GM21390 (cell line): Measurements from ENCODE around the gene BTBD16.

Experiments
- ATAC-seq: cut with Tn5 transposase; IDR thresholded peaks from one replicate; pipeline ENCODE4 v1.9.1; 2021; ENCODE audit not compliant: unreplicated experiment

Gene BTBD16

GRCh38 chr10:122271076-122271475, at the start of gene BTBD16:
TSS of gene BTBD16 (plus strand) at chr10:122271296. CDS start at chr10:122275082, 3,786 bp downstream.
- no peak for ATAC-seq

GRCh38 chr10:122221958-122222357, 49.1 kb upstream of the BTBD16 start:
- ATAC-seq, result no peak

- no peak for ATAC-seq
Measured at GRCh38 chr10:122222638-122223037, 48.5 kb upstream of the BTBD16 start.

DNA sequence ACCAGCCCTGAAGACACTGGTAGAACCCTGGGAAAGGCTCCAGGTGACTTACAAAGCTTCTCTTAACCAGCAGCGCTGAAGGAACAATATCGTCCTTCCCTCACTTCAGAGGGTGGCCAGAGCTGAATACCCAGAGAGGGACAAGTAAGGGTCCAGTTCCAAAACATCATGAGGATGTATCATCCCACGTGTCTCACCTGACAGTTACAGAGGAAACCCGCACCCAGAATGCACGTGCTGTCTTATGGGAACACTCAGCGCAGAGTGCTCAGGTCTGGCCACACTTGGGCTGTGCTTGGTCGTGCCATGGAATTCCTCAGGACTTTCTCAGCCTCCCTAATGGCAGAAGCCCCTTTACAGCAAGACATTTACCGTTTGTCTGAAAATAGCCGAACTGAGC, 46.9 kb upstream of the BTBD16 start:
- no peak for ATAC-seq

DNA sequence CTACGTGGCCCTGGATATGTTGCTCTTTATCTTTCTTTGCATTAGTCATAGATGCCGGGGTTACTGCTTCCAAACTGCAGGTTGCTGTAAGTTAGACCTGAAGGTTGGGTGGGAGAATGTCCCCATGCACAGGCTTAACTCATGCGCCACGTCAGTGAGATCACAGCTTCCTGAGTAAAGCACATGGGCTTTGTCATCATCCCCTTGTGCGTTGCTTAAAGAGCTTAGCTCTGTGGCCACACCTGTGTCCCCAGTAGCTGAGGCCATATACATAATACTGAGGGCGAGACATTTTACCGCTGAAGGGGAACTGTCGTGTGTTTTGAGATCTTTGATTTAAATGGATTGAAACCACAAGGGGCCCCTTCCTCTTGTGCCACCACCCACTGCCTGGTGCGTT, 45.8 kb upstream of the BTBD16 start:
- no peak for ATAC-seq

DNA sequence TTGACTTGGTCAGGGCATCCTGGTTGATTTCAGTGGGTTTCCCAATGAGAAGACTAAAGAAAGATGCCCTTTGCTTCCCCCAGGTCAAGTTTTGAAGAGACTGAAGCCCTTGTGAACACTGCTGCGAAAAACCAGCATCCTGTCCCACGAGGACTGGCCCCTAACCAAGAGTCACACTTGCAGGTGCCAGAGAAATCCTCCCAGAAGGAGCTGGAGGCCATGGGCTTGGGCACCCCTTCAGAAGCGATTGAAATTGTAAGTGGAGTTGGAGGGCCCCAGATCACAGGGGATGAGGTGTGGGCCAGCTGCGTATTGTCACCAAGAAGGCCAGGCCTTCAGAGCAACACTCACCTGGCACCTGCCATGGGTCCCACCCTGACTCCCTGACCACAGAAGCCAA, 43.3 kb upstream of the BTBD16 start:
- ATAC-seq, result no peak

DNA sequence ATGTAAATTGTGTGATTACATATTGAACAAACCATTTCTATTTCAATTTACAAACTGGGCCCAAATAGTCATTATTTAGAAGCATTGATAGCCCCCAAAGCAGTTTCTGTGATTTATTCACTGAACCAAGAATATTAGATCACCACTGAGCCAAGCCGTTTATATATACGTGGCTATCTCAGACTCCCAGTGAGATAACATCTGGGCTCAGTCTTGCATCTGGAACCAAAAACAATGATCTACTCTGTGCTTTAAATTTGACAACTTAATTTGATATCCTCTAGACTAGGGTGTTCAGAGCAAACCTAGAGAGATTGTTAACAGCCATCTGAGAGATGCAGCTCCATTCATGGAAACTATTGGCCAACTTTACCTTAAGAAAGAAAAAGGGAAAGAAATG, 41.4 kb upstream of the BTBD16 start:
- no peak for ATAC-seq

DNA sequence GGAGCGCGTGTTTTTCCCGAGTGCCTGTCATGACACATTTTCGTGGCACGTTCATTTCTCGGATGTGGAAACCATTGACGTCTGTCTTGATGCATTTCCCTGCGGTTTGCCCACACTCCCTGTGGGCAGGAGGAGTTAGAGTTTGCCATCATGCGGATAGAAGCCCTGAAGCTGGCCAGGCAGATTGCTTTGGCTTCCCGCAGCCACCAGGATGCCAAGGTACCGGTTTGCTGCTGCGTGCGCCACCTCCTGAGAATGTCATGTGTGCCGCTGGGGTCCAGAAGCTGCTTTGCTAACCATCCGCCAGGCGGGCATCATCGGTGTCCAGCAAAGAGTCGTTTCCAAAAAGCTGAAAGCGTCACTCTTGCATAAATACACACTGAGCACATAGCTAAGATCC, 40.9 kb upstream of the BTBD16 start:
- ATAC-seq, result no peak

DNA sequence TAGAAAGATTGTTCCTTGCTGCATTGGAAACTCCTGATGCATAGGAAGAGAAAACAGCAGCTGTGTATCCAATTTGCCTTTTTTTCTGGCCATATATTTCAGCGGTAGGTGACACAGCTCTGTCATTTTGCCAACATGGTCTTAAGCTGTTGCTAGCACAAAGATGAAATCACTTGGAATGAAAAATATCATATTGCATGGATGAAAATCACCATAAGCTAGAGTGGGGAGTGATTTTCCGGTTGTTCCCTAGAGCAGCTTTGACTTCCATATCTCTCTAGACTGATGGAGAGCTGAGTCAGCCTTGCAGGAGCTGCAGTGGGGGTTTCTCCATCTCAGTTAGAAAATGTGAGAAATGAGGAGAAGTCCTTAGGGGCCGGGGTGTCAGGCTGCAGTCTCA, 38.3 kb upstream of the BTBD16 start:
- no peak for ATAC-seq

DNA sequence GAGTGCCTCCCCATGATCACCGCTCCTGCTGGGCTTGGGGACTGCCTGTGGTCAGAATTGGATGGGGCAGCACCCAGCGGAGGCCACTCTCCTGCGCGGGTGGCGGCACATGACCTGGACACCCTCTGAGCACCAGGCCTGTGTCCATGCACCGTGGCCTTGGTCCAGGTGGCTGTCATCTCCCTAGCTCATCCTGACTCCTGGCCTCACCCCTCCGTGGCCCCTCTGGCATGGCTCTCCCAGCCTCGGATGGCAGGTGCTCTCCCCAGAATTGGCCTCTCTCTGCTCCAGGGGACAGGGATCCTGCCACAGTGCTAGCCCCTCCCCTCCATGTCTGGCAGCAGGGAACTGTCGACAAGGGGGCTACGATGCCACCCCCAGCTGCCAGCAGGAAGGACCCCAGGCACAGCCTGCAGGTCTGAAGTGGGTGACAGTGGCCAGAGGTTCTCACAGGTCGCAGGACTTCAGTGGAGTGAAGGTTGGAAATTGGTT, 37.2 kb upstream of the BTBD16 start:
- ATAC-seq, result no peak

DNA sequence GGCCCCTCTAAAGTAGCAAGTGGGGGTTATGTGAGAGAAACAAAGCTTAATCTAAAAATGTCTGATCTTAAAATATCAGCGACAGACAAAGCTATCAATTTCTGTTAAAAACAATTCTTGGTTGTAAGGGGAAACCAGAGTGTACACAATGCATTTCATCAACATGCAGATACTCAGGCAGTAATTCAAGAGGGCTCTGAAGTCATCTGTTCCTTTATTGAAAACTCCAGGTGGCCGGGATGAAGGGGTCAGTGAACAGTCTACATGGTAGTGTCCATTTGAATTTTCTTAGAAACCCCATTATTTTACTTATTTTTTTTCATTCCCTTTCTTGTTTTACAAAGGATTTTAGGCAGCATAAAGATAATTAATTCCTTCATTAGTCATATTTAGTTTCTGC, 36.7 kb upstream of the BTBD16 start:
- no peak for ATAC-seq

GRCh38 chr10:122236690-122237306, 34.3 kb upstream of the BTBD16 start:
- no peak for ATAC-seq

DNA sequence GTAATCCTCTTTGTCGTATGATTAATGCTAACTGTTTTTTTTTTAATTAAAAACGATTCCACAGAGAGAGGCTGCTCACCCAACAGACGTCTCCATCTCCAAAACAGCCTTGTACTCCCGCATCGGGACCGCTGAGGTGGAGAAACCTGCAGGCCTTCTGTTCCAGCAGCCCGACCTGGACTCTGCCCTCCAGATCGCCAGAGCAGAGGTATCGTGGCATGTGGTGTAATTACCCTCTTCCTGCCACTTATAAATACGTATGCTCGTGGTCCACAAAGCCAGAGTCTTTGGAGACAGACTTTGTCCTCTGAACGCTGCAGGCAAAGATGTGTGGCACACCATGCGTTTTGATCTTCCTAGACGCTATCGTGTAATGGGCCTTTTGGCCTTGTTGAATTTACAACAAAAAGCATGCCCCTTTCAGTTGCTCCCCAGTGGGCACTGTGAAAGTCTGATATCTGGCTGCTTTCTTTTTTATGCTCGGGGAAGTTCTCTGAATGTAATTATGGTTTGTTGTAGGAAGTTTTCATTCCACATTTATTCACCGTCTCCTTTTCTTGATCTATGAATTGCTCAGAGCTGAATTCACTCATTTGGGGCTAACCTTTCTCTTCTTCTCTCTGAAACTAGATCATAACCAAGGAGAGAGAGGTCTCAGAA, 33.6 kb upstream of the BTBD16 start:
- no peak for ATAC-seq

DNA sequence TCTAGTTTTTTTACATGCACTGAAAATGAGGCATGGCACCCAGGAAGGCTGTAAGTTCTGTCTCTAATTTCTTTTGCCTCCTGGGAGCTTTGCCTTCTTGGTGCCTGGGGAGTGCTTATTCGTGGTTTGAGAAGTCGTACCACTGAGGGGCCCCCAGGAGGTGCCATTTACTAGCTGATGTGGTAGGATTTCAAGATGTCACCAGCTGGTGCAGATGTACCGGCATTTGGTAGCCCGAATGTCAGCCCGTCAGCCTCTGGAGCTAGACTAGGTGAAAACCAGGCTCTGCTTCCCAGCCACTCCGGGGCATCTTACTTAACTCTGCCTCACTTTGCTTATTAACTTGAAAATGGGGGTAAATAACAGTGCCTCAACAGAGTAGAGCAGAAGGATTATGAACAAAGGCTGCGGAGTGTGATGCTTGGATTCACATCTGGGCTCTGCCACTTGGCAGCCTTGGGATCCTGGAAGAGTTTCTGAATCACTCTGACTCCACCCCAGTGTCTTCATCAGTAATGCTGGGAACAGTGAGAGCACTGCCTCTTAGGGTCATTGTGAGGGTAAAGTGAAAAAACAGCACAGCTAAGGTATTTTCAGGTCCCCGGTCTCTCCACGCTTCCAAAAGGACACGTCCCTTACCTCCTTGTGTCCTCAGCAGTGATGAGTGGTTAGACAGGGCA, 31.4 kb upstream of the BTBD16 start:
- ATAC-seq, result no peak

GRCh38 chr10:122240401-122240800, 30.7 kb upstream of the BTBD16 start:
- ATAC-seq, result no peak

DNA sequence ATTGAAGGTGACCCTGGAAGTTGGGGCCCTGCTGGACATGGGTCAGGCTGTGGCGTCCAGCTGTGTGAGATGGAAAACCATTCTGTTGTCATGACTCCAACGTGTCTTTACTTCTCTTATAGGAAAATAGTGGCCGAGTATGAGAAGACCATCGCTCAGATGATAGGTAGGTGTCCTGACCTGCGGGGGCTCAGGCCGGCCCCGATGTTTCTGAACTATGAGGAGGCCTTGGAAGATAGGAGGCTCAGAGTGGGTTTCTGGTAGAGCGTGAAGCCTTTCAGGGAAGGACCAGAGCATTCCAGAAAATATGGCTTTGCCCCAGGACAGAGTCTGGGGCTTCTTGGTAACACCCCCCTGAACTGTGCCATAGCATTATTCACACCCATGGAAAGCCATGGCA, 29.3 kb upstream of the BTBD16 start:
- no peak for ATAC-seq

DNA sequence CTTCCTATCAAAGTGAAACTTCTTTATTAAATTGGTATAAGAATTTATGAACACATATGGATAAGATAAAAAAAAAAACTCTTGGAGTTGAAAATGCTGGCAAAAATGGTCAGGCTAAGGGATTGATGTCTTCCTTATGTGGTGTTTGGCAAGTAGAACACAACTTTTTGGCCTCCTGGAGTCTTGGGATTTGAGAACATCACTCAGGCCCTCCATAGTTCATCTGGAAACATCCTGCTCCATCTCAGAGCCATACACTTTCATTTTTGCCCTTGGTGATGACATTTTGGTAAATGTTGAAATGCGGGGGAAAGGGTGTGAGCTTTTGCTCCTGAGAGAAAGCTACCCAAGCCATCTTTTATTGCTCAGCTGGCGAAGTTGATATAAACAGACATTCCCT, 27.5 kb upstream of the BTBD16 start:
- no peak for ATAC-seq

DNA sequence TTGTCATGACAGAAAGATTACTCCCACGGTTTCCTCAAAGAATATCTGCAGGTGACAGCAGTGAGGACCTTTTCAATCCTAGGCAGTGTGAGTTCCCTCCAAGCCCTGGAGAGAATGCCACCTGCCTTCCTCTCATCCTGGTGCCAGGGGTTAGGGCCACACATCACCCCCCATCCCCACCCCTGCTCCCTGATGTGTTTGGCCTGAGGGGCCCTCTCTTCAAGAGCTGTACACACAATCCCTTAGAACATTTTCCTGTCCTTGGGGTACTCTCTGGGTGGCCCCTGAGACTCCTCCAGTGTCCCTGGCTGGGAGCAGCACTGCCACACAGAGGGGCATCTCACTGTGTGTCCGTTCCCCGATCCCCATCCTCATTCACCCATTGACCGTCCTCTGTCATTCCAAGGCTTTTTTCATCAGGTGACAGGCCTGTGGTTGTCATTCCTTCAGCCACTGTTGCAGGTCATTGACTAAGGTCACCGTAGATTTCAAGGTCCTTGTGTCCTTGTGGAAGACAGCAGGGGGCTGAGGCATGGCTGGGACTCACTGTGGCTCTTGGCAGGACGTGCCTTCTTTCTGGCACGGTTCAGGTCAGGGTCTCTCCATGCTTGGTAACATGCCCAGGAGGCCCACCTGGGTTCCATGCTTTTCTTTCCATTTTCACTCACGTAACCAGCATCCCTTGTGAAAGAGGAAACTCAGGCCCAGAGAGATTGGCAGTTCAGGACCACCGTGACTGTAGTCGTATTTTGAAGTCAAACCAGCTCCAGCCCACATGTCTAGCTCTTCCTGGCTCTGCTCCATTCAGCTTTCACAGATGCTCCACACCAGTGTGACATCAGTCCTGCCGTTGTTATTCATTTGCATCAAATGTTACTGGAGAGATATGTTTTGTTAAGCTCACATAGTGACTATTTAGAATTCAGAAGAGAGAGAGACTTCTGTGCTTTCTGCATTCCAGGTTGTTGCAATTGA, 26.8 kb upstream of the BTBD16 start:
- no peak for ATAC-seq

GRCh38 chr10:122245136-122245535, 26.0 kb upstream of the BTBD16 start:
- no peak for ATAC-seq

DNA sequence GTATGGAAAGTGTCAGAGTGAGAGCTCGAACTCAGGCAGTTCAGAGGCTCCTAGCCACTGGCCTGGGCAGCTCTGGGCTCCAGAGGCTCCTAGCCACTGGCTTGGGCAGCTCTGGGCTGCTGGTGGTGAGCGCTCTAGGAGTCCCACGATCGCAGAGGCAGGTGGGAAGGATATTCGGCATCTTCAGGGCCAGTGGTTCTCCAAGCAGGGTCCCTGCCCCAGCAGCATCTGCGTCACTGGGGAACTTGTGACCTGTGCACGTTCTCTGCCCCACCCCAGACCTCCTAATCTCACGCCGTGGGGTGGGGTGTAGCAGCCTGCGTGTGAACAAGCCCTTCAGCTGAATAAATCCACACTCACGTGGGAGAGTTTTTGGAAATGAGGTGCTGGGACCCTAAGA, 25.2 kb upstream of the BTBD16 start:
- no peak for ATAC-seq

GRCh38 chr10:122246830-122247520, 24.1 kb upstream of the BTBD16 start:
- ATAC-seq, result no peak
